Astrocyte (in vitro differentiated cells and primary cell): Measurements from ENCODE around the gene CHAT. TPM values are rescaled to one million over a fixed set of nuclear protein-coding genes. Genes with fewer than 3 reads are reported as not detected.
A peak's percentile ranks its signal among the peaks of the same experiment; 100 is the strongest.

Source experiments
- DNase-seq: peaks from one replicate; pipeline ENCODE4 v3.0.0-alpha.2; 2010; ENCODE audit warnings: low read depth
- FAIRE-seq: peaks from 2 replicates; lab custom pipeline; 2011; peaks lifted over from hg19 to GRCh38; lab: Jason Lieb, UNC
- H2AFZ ChIP-seq: 2 replicates; pipeline ENCODE4 v1.6.0; 2012; ENCODE audit warnings: low read depth, low read length, inconsistent platforms
- H3K27ac ChIP-seq: 2 replicates; pipeline ENCODE4 v1.5.1; 2011; ENCODE audit warnings: low read depth, low read length, inconsistent platforms
- H3K27me3 ChIP-seq: 2 replicates; pipeline ENCODE4 v1.6.0; 2011; ENCODE audit warnings: low read length, inconsistent platforms; ENCODE audit not compliant: insufficient read depth
- H3K36me3 ChIP-seq: 2 replicates; pipeline ENCODE4 v1.5.1; 2011; ENCODE audit warnings: low read length, inconsistent platforms; ENCODE audit not compliant: insufficient read depth
- H3K4me1 ChIP-seq: 2 replicates; pipeline ENCODE4 v1.5.1; 2011; ENCODE audit warnings: low read length, inconsistent platforms; ENCODE audit not compliant: insufficient read depth
- H3K4me2 ChIP-seq: 2 replicates; pipeline ENCODE4 v1.6.0; 2012; ENCODE audit warnings: low read length, inconsistent platforms
- H3K4me3 ChIP-seq: 2 replicates; pipeline ENCODE4 v1.5.1; 2011; ENCODE audit warnings: low read depth, mild to moderate bottlenecking, low read length, inconsistent platforms; ENCODE audit not compliant: insufficient read depth
- H3K79me2 ChIP-seq: 2 replicates; pipeline ENCODE4 v1.6.0; 2012; ENCODE audit warnings: mild to moderate bottlenecking, low read length, inconsistent platforms; ENCODE audit not compliant: insufficient read depth
- H3K9ac ChIP-seq: 2 replicates; pipeline ENCODE4 v1.6.0; 2012; ENCODE audit warnings: mild to moderate bottlenecking, low read length, inconsistent platforms
- H3K9me3 ChIP-seq: 2 replicates; pipeline ENCODE4 v1.5.1; 2012; ENCODE audit warnings: low read depth, mild to moderate bottlenecking, low read length, inconsistent platforms; ENCODE audit not compliant: insufficient read depth
- H4K20me1 ChIP-seq: 2 replicates; pipeline ENCODE4 v1.6.0; 2012; ENCODE audit warnings: low read length, inconsistent platforms; ENCODE audit not compliant: insufficient read depth
- H3K27ac Mint-ChIP-seq: one replicate; pipeline ENCODE4 v1.8.0; 2021; ENCODE audit warnings: mild to moderate bottlenecking, mixed read lengths; ENCODE audit not compliant: unreplicated experiment
- H3K27me3 Mint-ChIP-seq: one replicate; pipeline ENCODE4 v1.8.0; 2021; ENCODE audit warnings: low read depth, mixed read lengths; ENCODE audit not compliant: unreplicated experiment
- H3K36me3 Mint-ChIP-seq: one replicate; pipeline ENCODE4 v1.8.0; 2021; ENCODE audit warnings: low read depth, mixed read lengths; ENCODE audit not compliant: unreplicated experiment
- H3K4me1 Mint-ChIP-seq: one replicate; pipeline ENCODE4 v1.8.0; 2021; ENCODE audit warnings: low read depth, mixed read lengths; ENCODE audit not compliant: unreplicated experiment
- H3K4me3 Mint-ChIP-seq: one replicate; pipeline ENCODE4 v1.8.0; 2021; ENCODE audit warnings: mild to moderate bottlenecking, moderate library complexity, mixed read lengths; ENCODE audit not compliant: unreplicated experiment
- H3K9me3 Mint-ChIP-seq: one replicate; pipeline ENCODE4 v1.8.0; 2021; ENCODE audit warnings: mild to moderate bottlenecking, mixed read lengths; ENCODE audit not compliant: unreplicated experiment
- CTCF ChIP-seq: IDR thresholded peaks from 2 replicates; pipeline ENCODE4 v1.5.1; 2011; ENCODE audit warnings: low read depth, mild to moderate bottlenecking, inconsistent platforms, low read length, moderate library complexity; ENCODE audit not compliant: insufficient read depth
- EZH2 ChIP-seq: IDR thresholded peaks from 2 replicates; pipeline ENCODE4 v1.6.1; 2012; ENCODE audit warnings: mild to moderate bottlenecking, low read length, inconsistent platforms; ENCODE audit not compliant: insufficient read depth
- total RNA-seq: library from RNA; stranded (reverse); gene quantifications from 2 replicates; pipeline ENCODE4 v1.2.1, GENCODE V29; 2021

Gene CHAT
- total RNA-seq, 1 donor from 2014 or later, result 1.00 TPM

- H3K27ac Mint-ChIP-seq, result peak overlapping the region; percentile 82
- TF ChIP-seq EZH2 (no peak), CTCF (no peak)
- H3K9me3 ChIP-seq, result no peaks in the 10 kb centered on the region
Measured at GRCh38 chr10:49633327-49634068, 19.7 kb downstream of the CHAT start.

GRCh38 chr10:49634069-49634660 is 20.3 kb downstream of the CHAT start:
- H4K20me1 ChIP-seq, result no peaks in the 10 kb centered on the region
- no peak overlapping the region for H3K27ac Mint-ChIP-seq
- H3K27me3 ChIP-seq, result peaks cover 3% of the 10 kb centered on the region
- no peaks in the 10 kb centered on the region for H3K9me3 ChIP-seq
- peaks cover 9% of the 10 kb centered on the region for H3K4me1 Mint-ChIP-seq
- no peak overlapping the region for H3K4me3 Mint-ChIP-seq
- no peak overlapping the region for H3K4me2 ChIP-seq
- no peak for FAIRE-seq
- peaks cover 17% of the 10 kb centered on the region for H3K27me3 Mint-ChIP-seq
- no peak overlapping the region for H3K27ac ChIP-seq
- H3K36me3 Mint-ChIP-seq, result no peaks in the 10 kb centered on the region
- no peak overlapping the region for H3K9ac ChIP-seq
- H3K9me3 Mint-ChIP-seq, result no peaks in the 10 kb centered on the region
- H3K36me3 ChIP-seq, result no peaks in the 10 kb centered on the region
- H3K4me3 ChIP-seq, result no peak overlapping the region
- H2AFZ ChIP-seq, result no peak overlapping the region
- H3K4me1 ChIP-seq, result no peaks in the 10 kb centered on the region
- TF ChIP-seq CTCF (no peak), EZH2 (no peak)
- DNase-seq, result no peak
- H3K79me2 ChIP-seq, result no peaks in the 10 kb centered on the region

More at GRCh38 chr10:49633327-49634068, 19.7 kb downstream of the CHAT start:
- Mint-ChIP-seq H3K4me1 (peaks cover 9% of the 10 kb centered on the region), H3K4me3 (no peak overlapping the region), H3K27me3 (peaks cover 17% of the 10 kb centered on the region), H3K36me3 (no peaks in the 10 kb centered on the region), H3K9me3 (no peaks in the 10 kb centered on the region)
- Histone ChIP-seq H2AFZ (no peak overlapping the region), H3K4me2 (no peak overlapping the region), H3K79me2 (no peaks in the 10 kb centered on the region), H3K4me1 (no peaks in the 10 kb centered on the region), H3K4me3 (no peak overlapping the region), H4K20me1 (no peaks in the 10 kb centered on the region), H3K27me3 (peaks cover 3% of the 10 kb centered on the region), H3K9ac (no peak overlapping the region), H3K36me3 (no peaks in the 10 kb centered on the region), H3K27ac (no peak overlapping the region)
- DNase-seq (no peak), FAIRE-seq (no peak)

GRCh38 chr10:49642311-49642710 is 28.5 kb downstream of the CHAT start:
- Histone ChIP-seq H3K36me3 (no peaks in the 10 kb centered on the region), H3K27ac (no peak overlapping the region), H3K4me1 (no peaks in the 10 kb centered on the region), H3K27me3 (no peaks in the 10 kb centered on the region), H3K4me3 (no peak overlapping the region), H3K4me2 (no peak overlapping the region), H3K79me2 (no peaks in the 10 kb centered on the region), H2AFZ (no peak overlapping the region), H4K20me1 (no peaks in the 10 kb centered on the region), H3K9me3 (no peaks in the 10 kb centered on the region), H3K9ac (no peak overlapping the region)
- H3K9me3 Mint-ChIP-seq, result peaks cover 7% of the 10 kb centered on the region
- no peak overlapping the region for H3K4me3 Mint-ChIP-seq
- no peak for TF ChIP-seq CTCF
- no peak for TF ChIP-seq EZH2
- no peak overlapping the region for H3K27ac Mint-ChIP-seq
- H3K4me1 Mint-ChIP-seq, result no peaks in the 10 kb centered on the region
- FAIRE-seq (no peak), DNase-seq (no peak)
- H3K27me3 Mint-ChIP-seq, result peaks cover 62% of the 10 kb centered on the region
- H3K36me3 Mint-ChIP-seq, result no peaks in the 10 kb centered on the region
